Lung (tissue), 12 donors: ENCODE data around the gene SLC16A10. TPM values are rescaled to one million over a fixed set of nuclear protein-coding genes. Genes with fewer than 3 reads are reported as not detected.

ENCODE experiments used
- ATAC-seq: fragments of 200-7000 bp; cut with Tn5 transposase; one replicate; pipeline ENCODE4 v1.9.1; 2020; ENCODE audit warnings: moderate number of reproducible peaks; ENCODE audit not compliant: insufficient read depth, low FRiP score
- DNase-seq, 3 donors: peaks; one replicate each; pipeline ENCODE4 v3.0.0-alpha.2; 2013 to 2017
- H3K27ac ChIP-seq, 2 donors: one replicate each; pipeline ENCODE4 v1.5.1; 2013; ENCODE audit warnings: mild to moderate bottlenecking in 2 of 2, moderate library complexity in 2 of 2, control low read depth in 1 of 2, inconsistent platforms in 1 of 2, low read depth in 1 of 2, low read length in 1 of 2
- H3K27me3 ChIP-seq, 3 donors: one replicate each; pipeline ENCODE4 v1.5.1; 2013; ENCODE audit warnings: low read length in 2 of 3; ENCODE audit not compliant: control insufficient read depth in 3 of 3, insufficient read depth in 3 of 3
- H3K36me3 ChIP-seq, 4 donors: one replicate each; pipeline ENCODE4 v1.5.1; 2013; ENCODE audit warnings: low read length in 4 of 4, mild to moderate bottlenecking in 1 of 4, moderate library complexity in 1 of 4; ENCODE audit not compliant: control insufficient read depth in 4 of 4, insufficient read depth in 4 of 4
- H3K4me1 ChIP-seq, 5 donors: one replicate each; pipeline ENCODE4 v1.5.1; 2013; ENCODE audit warnings: low read length in 5 of 5, mild to moderate bottlenecking in 2 of 5, moderate library complexity in 1 of 5; ENCODE audit not compliant: control insufficient read depth in 5 of 5, insufficient read depth in 5 of 5
- H3K4me3 ChIP-seq: one replicate; pipeline ENCODE4 v1.5.1; 2013; ENCODE audit warnings: mild to moderate bottlenecking, control low read depth, moderate library complexity
- H3K9ac ChIP-seq, 2 donors: one replicate each; pipeline ENCODE4 v1.5.1; 2013; ENCODE audit warnings: low read length in 2 of 2, control low read depth in 1 of 2; ENCODE audit not compliant: insufficient read depth in 1 of 2
- H3K9me3 ChIP-seq, 4 donors: one replicate each; pipeline ENCODE4 v1.5.1; 2013; ENCODE audit warnings: low read length in 3 of 4, mild to moderate bottlenecking in 1 of 4, moderate library complexity in 1 of 4; ENCODE audit not compliant: control insufficient read depth in 4 of 4, insufficient read depth in 3 of 4
- CTCF ChIP-seq: IDR thresholded peaks from 2 replicates; pipeline ENCODE4 v1.5.1; 2012; ENCODE audit warnings: mild to moderate bottlenecking; ENCODE audit errors: control extremely low read depth, extremely low read depth
- WGBS, 2 donors: extraction: QIAGEN DNeasy Blood & Tissue Kit; methylation state at CpG; one replicate each; pipeline ENCODE4 v1.1.7; 2013; 5-methylcytosine and 5-hydroxymethylcytosine counted together
- polyA plus RNA-seq, 2 donors: library from polyadenylated mRNA; stranded (reverse); fragments of 200-250 nt; gene quantifications; one replicate each; pipeline ENCODE4 v1.2.1, GENCODE V29; 2013
- total RNA-seq, 2 donors: library from RNA; depleted of rRNA in 1 of 2; stranded (reverse); fragments of >200 nt in 1 of 2; gene quantifications; one replicate each; pipeline ENCODE4 v1.2.1, GENCODE V29; 2014 to 2021
- donor health status: control.
- donor health status: control.
- donor health status: Bipolar disorder and iron deficiency.
- donor health status: healthy.
- donor health status: DM: yes; HTN: yes; CAD: no.

SLC16A10 gene
- total and polyA plus RNA-seq, 4 donors = 2.0 to 10.5 (median 9.6) TPM

GRCh38 chr6:111087871-111088667 lies 766 bp downstream of the SLC16A10 start:
- TF ChIP-seq CTCF = no peak
- Histone ChIP-seq H3K9ac (peak overlapping the region in 1 of 2 donors; percentile 7), H3K27ac (peak overlapping the region in 1 of 2 donors; percentile 78), H3K9me3 (no peaks in the 10 kb centered on the region), H3K4me3 (peak overlapping the region; percentile 62), H3K4me1 (peaks cover 0 to 20% (median 0%) of the 10 kb centered on the region in 5 donors), H3K27me3 (peaks cover 0 to 24% (median 16%) of the 10 kb centered on the region in 3 donors), H3K36me3 (no peaks in the 10 kb centered on the region)
- WGBS, 2 donors = 1% methylated on average over 54 of the region's 54 CpGs
- ATAC-seq = peak; percentile 32
- DNase-seq = peak in 2 of 3 donors; percentile 26 to 48

GRCh38 chr6:111088668-111089003 lies 1.3 kb downstream of the SLC16A10 start:
- H3K9ac ChIP-seq = no peak overlapping the region
- no peak for ATAC-seq
- H3K9me3 ChIP-seq = no peaks in the 10 kb centered on the region
- peaks cover 0 to 20% (median 0%) of the 10 kb centered on the region in 5 donors for H3K4me1 ChIP-seq
- H3K27me3 ChIP-seq = peaks cover 0 to 24% (median 16%) of the 10 kb centered on the region in 3 donors
- 34 to 37% methylated on average over 5 of the region's 5 CpGs for WGBS, 2 donors
- no peak for TF ChIP-seq CTCF
- no peaks in the 10 kb centered on the region for H3K36me3 ChIP-seq
- no peak overlapping the region for H3K27ac ChIP-seq
- H3K4me3 ChIP-seq = no peak overlapping the region
- DNase-seq = no peak

- no peaks in the 10 kb centered on the region for H3K9me3 ChIP-seq
- no peak overlapping the region for H3K4me3 ChIP-seq
- H3K36me3 ChIP-seq = no peaks in the 10 kb centered on the region
- WGBS, 2 donors = 86 to 95% methylated on average over 4 of the region's 4 CpGs
- peaks cover 0 to 24% (median 16%) of the 10 kb centered on the region in 3 donors for H3K27me3 ChIP-seq
- no peak for DNase-seq
- peaks cover 0 to 20% (median 0%) of the 10 kb centered on the region in 5 donors for H3K4me1 ChIP-seq
- no peak for ATAC-seq
- H3K27ac ChIP-seq = no peak overlapping the region
- H3K9ac ChIP-seq = no peak overlapping the region
- no peak for TF ChIP-seq CTCF
Measured at GRCh38 chr6:111090766-111091165, 3.5 kb downstream of the SLC16A10 start.
